Activated T-helper 2 cell treated with anti-CD3 and anti-CD28 coated beads, Interferon-gamma antibody, Interleukin-2, Interleukin-4, amounts not matched to agents 10 μg/mL and 5 μg/mL and 100 μg/mL, durations not matched to agents 14 hours and 24 hours and 36 hours (primary cell): ENCODE data around the gene HMGCL. TPM values are rescaled to one million over a fixed set of nuclear protein-coding genes. Genes with fewer than 3 reads are reported as not detected.
"Not testable (repeated sequence)": the region's sequence is repeated elsewhere in the genome, so short reads cannot be mapped to it uniquely, and the experiment has no call there.

Source experiments
- DNase-seq: peaks from one replicate; pipeline ENCODE4 v3.0.0; 2021; ENCODE audit warnings: low spot score
- H3K27ac Mint-ChIP-seq: one replicate; pipeline ENCODE4 v1.8.0; 2021; ENCODE audit warnings: mixed read lengths
- H3K27me3 Mint-ChIP-seq: one replicate; pipeline ENCODE4 v1.8.0; 2021; ENCODE audit warnings: low read depth, mixed read lengths
- H3K36me3 Mint-ChIP-seq: one replicate; pipeline ENCODE4 v1.8.0; 2021; ENCODE audit warnings: low read depth, mixed read lengths
- H3K4me1 Mint-ChIP-seq: one replicate; pipeline ENCODE4 v1.8.0; 2021; ENCODE audit warnings: low read depth, mixed read lengths
- H3K4me3 Mint-ChIP-seq: one replicate; pipeline ENCODE4 v1.8.0; 2021; ENCODE audit warnings: low read depth, mild to moderate bottlenecking, moderate library complexity, mixed read lengths
- H3K9me3 Mint-ChIP-seq: one replicate; pipeline ENCODE4 v1.8.0; 2021; ENCODE audit warnings: mixed read lengths
- intact Hi-C: fragments of 100-400 bp; cut with micrococcal nuclease; formaldehyde crosslinking; loops from one replicate; pipeline ENCODE4 v1.15.1; 2023
- total RNA-seq: library from RNA; stranded (reverse); gene quantifications from 2 replicates; pipeline ENCODE4 v1.2.3, GENCODE V29; 2022

HMGCL gene
- total RNA-seq, 1 donor from 2014 or later: 22.8 TPM

DNA sequence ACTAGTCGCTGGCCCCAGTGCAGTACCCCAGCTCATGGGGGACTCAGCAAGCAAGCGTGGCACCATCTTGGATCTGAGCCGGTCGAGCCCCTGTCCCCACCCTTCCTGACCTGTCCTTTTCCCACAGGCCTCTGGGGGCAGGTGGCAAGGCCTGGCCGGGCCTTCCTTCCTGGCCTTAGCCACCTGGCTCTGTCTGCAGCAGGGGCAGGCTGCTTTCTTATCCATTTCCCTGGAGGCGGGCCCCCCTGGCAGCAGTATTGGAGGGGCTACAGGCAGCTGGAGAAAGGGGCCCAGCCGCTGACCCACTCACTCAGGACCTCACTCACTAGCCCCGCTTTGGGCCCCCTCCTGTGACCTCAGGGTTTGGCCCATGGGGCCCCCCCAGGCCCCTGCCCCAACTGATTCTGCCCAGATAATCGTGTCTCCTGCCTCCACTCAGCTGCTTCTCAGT is 30.5 kb downstream of the HMGCL start:
- intact Hi-C loops: loop anchor here (5.0 kb wide), 1 partner anchor 47 kb away; no protein-coding TSS in a partner anchor
- H3K27me3 Mint-ChIP-seq, H3K9me3 Mint-ChIP-seq, DNase-seq, H3K27ac Mint-ChIP-seq, H3K4me3 Mint-ChIP-seq: not testable (repeated sequence)
- peaks cover 20% of the 10 kb centered on the region for H3K4me1 Mint-ChIP-seq
- H3K36me3 Mint-ChIP-seq: peaks cover 47% of the 10 kb centered on the region

DNA sequence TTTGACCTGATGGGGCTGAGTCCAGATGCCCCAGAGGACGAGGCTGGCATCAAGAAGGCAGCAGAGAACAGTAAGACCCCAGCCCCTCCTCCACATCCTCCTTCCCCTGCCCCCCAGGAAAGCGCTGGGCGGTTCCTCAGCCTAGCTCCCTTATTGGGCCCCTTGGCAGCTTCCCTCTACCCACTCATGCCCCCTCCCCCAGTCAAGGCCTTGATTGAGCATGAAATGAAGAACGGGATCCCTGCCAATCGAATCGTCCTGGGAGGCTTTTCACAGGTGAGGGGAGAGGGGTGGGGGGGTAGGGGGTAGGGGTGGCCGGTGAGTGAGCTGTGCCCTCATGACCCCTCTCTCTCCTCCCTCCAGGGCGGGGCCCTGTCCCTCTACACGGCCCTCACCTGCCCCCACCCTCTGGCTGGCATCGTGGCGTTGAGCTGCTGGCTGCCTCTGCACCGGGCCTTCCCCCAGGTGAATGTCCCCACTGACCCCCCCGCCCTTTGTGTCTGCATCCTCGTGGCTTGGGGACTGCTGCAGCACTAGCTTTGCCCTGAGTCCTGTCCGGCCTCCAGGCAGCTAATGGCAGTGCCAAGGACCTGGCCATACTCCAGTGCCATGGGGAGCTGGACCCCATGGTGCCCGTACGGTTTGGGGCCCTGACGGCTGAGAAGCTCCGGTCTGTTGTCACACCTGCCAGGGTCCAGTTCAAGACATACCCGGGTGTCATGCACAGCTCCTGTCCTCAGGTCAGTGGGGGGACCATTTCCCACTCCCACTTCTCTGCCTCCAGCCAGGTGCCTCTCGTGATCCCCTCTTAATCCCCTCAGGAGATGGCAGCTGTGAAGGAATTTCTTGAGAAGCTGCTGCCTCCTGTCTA is 31.1 kb downstream of the HMGCL start:
- Mint-ChIP-seq H3K27me3 (no peaks in the 10 kb centered on the region), H3K4me1 (peaks cover 17% of the 10 kb centered on the region), H3K27ac (no peak overlapping the region), H3K4me3 (no peak overlapping the region), H3K36me3 (peaks cover 45% of the 10 kb centered on the region), H3K9me3 (no peaks in the 10 kb centered on the region)
- no peak for DNase-seq
- intact Hi-C loops: loop anchor here (5.0 kb wide), 1 partner anchor 47 kb away; no protein-coding TSS in a partner anchor

DNA sequence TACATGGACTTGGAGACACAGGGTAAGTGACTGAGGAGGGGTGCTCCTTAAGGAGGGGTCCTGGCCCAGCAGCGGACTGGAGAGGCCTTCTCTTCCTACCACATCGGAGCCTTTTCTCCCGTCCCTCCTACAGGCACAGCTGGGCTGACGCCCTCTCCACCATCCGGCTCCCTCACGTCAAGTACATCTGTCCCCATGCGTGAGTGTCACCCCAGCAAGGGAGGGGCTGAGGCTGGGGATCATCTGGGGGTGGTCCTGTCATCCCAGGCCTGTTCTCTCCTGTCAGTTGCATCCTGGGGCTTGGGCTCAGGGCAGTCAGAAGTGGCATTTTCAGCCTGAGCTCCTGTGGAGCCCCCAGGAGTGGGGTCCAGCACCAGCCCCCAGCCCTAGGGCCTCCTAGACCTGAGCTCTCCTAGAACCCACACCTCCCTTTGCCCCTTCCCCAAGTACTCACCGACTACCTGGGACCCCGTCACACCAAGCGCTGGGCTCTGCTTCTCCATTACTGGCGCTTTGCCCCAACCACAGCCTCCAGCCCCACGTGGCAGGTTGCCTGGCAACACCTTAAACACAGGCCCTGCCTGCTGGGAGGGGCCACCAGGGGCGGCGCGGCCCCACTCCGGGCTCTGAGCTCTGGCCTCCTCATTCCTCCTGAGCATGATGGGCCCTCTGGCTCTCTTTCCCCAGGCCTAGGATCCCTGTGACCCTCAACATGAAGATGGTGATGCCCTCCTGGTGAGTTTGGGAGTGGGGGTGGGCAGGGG is 32.0 kb downstream of the HMGCL start:
- Mint-ChIP-seq H3K36me3 (peaks cover 47% of the 10 kb centered on the region), H3K9me3 (no peaks in the 10 kb centered on the region), H3K27ac (no peak overlapping the region), H3K4me3 (peak overlapping the region; percentile 98), H3K27me3 (no peaks in the 10 kb centered on the region), H3K4me1 (peaks cover 17% of the 10 kb centered on the region)
- DNase-seq: no peak
- intact Hi-C loops: loop anchor here (5.0 kb wide), 1 partner anchor 46 kb away; no protein-coding TSS in a partner anchor

DNA sequence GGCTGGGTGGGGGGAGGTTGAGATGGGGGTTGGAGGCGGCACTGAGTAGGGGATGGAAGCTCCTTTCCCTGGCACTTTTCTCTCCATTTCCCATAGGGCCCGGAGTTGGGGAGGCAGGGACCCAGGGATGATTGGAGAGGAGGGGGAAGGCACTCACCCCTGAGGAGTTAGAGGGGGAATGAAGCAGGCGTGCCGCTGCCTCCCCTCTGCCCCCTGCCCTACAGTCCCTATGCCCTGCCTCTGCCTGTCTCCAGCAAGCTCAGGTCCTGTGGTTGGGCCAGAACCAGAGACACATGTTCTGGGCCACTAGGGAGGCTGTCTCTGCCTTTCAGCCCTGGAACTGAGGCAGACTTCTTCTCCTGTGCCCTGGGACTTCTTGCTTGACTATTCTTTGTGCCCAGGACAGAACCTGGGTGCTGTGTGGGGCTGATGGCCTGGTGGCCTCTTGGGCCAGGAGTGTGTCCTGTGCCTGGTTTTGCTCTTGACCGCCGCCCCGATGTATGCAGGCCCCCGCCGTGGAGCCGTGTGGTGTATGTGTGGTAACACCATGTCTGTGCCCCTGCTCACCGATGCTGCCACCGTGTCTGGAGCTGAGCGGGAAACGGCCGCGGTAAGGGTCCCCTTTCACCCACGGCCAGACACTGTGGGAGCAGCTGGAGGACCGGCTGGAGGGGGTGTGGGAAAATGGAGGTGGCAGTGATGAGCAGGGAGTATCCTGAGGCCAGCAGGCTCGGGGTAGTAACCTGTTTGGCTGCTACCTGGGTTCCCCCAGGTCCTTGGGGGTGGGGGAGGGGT is 32.9 kb downstream of the HMGCL start:
- no peaks in the 10 kb centered on the region for H3K27me3 Mint-ChIP-seq
- no peak for DNase-seq

DNA sequence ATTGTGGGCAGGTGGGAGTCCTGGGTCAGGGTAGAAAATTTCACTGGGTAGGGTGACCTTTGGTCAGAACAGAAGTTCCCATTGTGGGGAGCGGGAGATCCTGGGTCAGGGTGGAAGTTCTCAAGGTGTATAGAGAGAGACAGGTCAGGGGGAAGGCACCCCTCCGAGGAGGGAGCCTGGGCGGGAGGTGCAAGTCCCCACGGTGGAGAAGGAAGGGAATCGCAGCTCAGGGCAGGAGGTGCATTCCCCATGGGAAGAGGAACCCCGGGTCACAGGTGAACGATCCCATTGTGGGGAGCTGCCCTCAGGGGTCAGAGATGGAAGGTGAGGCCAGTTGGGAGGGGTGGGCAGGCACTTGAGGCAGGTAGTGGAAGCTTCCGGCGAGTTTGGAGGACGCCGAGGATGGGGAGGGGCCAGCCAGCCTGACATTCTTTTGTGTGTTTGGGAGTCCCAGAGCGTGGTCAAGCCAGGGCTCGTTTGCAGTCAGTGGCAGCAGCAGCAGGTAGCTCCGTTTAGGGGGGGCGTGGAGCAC is 33.6 kb downstream of the HMGCL start:
- H3K4me3 Mint-ChIP-seq: peak overlapping the region; percentile 98
- no peaks in the 10 kb centered on the region for H3K27me3 Mint-ChIP-seq
- peak overlapping the region; percentile 92 for H3K27ac Mint-ChIP-seq
- intact Hi-C loops: loop anchor here (1.0 to 5.0 kb wide), 2 partner anchors 9 to 44 kb away; partner anchors contain the start of gene GALE
- H3K9me3 Mint-ChIP-seq: no peaks in the 10 kb centered on the region
- peaks cover 54% of the 10 kb centered on the region for H3K36me3 Mint-ChIP-seq
- no peak for DNase-seq
- H3K4me1 Mint-ChIP-seq: peaks cover 17% of the 10 kb centered on the region

More for the DNA sequence above, 32.9 kb downstream of the HMGCL start:
- Mint-ChIP-seq H3K9me3 (no peaks in the 10 kb centered on the region), H3K4me3 (peak overlapping the region; percentile 98), H3K4me1 (peaks cover 17% of the 10 kb centered on the region), H3K27ac (no peak overlapping the region), H3K36me3 (peaks cover 51% of the 10 kb centered on the region)
- intact Hi-C loops: loop anchor here (5.0 kb wide), 1 partner anchor 45 kb away; no protein-coding TSS in a partner anchor

DNA sequence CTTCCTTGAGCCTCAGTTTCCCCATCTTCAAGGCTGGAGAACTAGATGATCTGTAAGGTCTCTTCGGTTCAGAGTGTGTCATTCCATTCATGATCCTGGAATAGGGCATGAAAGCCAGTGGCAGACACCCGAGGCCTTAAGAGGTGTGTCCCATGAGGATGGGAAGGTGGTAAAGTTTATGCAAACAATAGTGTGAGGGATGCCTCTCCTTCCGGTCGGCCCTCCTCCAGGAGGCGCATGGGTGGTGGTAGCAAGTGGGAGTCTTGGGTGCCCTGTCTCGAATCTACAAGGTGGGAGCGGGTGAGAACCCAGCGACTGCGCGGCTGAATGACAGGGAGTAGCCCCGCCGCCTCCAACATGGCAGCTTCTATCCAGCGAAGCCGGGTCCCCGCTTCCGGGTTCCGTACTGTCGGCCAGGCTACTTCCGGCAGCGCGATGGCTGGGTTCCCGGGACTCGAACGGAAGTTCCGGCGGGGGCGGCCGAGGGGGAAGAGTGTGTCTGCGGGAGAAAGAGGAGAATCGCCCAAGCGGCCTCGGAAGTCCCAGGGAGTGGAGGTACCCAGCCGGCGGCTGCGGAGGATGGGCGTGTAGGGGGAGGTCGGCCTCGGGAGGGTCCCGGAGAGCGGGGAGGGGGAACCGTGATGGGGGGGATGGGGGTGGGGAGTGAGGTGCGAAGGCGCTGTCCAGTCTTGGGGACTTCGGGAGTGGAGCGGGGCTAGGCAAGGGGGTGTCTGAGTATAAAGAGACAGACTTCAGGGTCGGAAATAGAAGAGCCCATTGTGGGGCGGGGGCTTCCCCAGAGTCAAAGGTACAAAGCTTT is 34.3 kb downstream of the HMGCL start, which contains the start of gene LYPLA2:
Gene LYPLA2, plus strand, starts transcription at position 450 of the 820 bp plus-strand sequence. CDS start 1,538 bp downstream, outside the sequence.
- H3K27me3 Mint-ChIP-seq: no peaks in the 10 kb centered on the region
- peak within 1 kb of the TSS; percentile 98 for H3K4me3 Mint-ChIP-seq
- peak; percentile 84 for DNase-seq
- H3K9me3 Mint-ChIP-seq: no peaks in the 10 kb centered on the region
- intact Hi-C loops: loop anchor here (1.0 to 5.0 kb wide), 2 partner anchors 9 to 44 kb away; partner anchors contain the start of gene GALE
- peaks cover 17% of the 10 kb centered on the region for H3K4me1 Mint-ChIP-seq
- peak within 1 kb of the TSS; percentile 92 for H3K27ac Mint-ChIP-seq
- peaks cover 59% of the 10 kb centered on the region for H3K36me3 Mint-ChIP-seq

DNA sequence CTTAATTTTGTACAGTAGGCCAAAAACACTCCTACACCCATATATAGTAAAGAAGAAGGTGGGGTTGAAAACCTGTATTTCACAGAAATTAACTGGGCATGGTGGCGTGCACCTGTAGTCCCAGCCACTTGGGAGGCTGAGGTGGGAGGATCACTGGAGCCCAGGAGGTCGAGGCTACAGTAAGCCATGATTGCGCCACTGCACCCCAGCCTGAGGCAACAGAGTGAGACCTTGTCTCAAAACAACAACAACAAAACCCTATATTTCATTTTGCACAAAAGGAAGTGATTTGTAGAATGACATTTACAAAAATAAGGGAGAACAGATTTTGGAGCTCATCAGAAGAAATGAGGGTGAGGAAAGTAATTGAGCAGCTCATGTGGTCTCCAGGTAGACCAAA is 36.5 kb downstream of the HMGCL start:
- Mint-ChIP-seq H3K36me3 (peaks cover 64% of the 10 kb centered on the region), H3K4me1 (peaks cover 17% of the 10 kb centered on the region), H3K4me3 (peak overlapping the region; percentile 30), H3K27me3 (no peaks in the 10 kb centered on the region), H3K27ac (no peak overlapping the region), H3K9me3 (no peaks in the 10 kb centered on the region)
- DNase-seq: no peak
- intact Hi-C loops: no loop called here

DNA sequence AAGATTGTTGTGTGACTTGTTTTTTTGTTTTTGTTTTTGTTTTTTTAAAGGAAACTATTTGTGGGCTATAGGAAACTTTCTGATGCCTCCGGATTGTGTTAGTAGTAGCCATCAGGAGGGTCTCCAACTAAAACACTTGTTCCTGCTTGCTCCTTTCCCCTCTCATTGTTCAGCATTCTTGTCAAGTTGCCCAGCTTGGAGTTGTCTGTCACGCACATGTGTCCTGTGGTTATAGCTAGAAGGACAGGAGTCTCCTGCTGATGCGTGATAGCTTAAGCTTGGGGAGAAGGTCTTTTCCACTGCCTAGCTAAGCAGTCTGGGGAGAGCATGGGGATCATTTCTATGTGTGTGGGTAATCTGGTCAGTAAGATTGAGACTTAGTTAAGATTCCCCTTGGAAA is 37.5 kb downstream of the HMGCL start:
- DNase-seq: no peak
- H3K36me3 Mint-ChIP-seq: peaks cover 61% of the 10 kb centered on the region
- H3K4me1 Mint-ChIP-seq: peaks cover 17% of the 10 kb centered on the region
- H3K4me3 Mint-ChIP-seq: no peak overlapping the region
- no peaks in the 10 kb centered on the region for H3K9me3 Mint-ChIP-seq
- intact Hi-C loops: no loop called here
- H3K27me3 Mint-ChIP-seq: no peaks in the 10 kb centered on the region
- H3K27ac Mint-ChIP-seq: no peak overlapping the region

DNA sequence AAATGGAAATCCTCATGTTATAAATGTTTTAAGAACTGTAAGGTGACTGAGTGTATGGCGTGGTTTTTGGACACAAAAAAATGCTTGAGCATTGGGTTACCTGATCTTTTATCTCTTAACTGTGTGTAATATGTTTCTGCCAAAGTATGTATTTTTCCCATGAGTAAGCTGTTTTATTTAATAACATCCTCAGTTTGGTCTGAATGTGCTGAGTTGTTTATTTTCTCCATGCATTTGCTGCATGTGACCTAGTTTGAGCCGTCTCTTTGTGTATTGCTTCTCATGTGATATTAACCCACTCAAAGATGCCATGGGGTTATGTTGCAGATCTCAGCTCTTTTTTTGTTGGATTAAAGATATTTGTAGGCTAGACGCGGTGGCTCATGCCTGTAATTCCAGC is 40.4 kb downstream of the HMGCL start:
- no peaks in the 10 kb centered on the region for H3K9me3 Mint-ChIP-seq
- no peaks in the 10 kb centered on the region for H3K27me3 Mint-ChIP-seq
- H3K36me3 Mint-ChIP-seq: peaks cover 65% of the 10 kb centered on the region
- no peak overlapping the region for H3K27ac Mint-ChIP-seq
- intact Hi-C loops: no loop called here
- no peak for DNase-seq
- no peak overlapping the region for H3K4me3 Mint-ChIP-seq
- peaks cover 5% of the 10 kb centered on the region for H3K4me1 Mint-ChIP-seq

DNA sequence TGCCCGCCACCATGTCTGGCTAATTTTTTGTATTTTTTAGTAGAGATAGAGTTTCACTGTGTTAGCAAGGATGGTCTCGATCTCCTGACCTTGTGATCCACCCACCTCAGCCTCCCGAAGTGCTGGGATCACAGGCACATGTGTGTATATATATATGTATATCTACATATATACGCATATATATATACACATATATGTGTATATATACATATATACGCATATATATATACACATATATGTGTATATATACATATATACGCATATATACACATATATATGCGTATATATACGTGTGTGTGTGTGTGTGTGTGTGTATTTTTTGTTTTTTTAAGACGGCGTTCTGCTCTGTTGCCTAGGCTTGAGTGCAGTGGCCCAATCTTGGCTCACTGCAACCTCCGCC is 42.1 kb downstream of the HMGCL start:
- H3K27ac Mint-ChIP-seq, H3K27me3 Mint-ChIP-seq, H3K4me3 Mint-ChIP-seq, DNase-seq, intact Hi-C loops, H3K9me3 Mint-ChIP-seq: not testable (repeated sequence)
- H3K4me1 Mint-ChIP-seq: peaks cover 13% of the 10 kb centered on the region
- H3K36me3 Mint-ChIP-seq: peaks cover 64% of the 10 kb centered on the region

DNA sequence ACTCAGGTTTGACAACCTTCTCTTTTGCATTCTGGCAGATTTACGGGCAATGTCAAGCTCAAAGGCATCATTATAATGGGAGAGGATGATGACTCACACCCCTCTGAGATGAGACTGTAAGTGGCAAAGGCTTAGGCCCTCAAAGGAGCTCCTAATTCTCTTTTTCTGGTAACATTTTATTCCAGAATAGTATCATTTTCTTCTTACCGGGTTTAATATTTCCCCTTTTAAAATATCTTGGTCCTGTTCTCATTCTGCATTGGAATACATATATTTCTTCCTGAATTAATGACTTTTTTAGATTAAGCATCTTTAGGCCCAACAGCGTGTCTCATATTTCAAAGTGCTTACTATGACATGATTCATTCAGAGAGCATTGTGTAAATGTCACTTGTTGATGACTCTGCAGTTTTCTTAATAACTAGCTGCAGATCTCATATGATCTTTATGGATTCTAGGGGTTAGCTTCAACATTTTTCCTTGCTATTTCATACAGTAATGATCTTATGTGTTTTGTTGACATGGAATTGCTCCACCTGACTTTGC is 45.3 kb downstream of the HMGCL start:
- no peaks in the 10 kb centered on the region for H3K9me3 Mint-ChIP-seq
- H3K4me1 Mint-ChIP-seq: peaks cover 22% of the 10 kb centered on the region
- DNase-seq: no peak
- H3K27me3 Mint-ChIP-seq: no peaks in the 10 kb centered on the region
- peaks cover 33% of the 10 kb centered on the region for H3K36me3 Mint-ChIP-seq
- peak overlapping the region; percentile 86 for H3K4me3 Mint-ChIP-seq
- peak overlapping the region; percentile 71 for H3K27ac Mint-ChIP-seq
- intact Hi-C loops: no loop called here
